ENCODE measurements around the gene MX2.

MX2 gene

DNA sequence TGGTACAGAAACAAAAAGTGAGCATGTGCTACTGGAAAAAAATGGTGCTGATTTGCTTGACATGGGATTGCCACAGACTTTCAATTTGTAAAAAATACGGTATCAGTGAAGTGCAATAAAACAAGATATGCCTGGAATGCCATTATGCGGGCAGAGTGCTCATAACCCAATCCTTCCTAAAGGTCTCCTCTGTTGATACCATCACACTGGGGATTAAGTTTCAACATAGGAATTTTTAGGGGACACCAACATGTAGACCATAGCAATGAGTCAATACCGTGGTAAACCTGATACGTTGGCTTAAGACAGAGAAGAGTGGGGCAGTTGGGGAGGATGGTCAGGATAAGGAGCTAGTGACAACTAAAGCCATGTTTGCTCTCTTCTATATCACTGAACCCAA, 84.8 kb downstream of the MX2 start:
- TF ChIP-seq, protein P1, sequence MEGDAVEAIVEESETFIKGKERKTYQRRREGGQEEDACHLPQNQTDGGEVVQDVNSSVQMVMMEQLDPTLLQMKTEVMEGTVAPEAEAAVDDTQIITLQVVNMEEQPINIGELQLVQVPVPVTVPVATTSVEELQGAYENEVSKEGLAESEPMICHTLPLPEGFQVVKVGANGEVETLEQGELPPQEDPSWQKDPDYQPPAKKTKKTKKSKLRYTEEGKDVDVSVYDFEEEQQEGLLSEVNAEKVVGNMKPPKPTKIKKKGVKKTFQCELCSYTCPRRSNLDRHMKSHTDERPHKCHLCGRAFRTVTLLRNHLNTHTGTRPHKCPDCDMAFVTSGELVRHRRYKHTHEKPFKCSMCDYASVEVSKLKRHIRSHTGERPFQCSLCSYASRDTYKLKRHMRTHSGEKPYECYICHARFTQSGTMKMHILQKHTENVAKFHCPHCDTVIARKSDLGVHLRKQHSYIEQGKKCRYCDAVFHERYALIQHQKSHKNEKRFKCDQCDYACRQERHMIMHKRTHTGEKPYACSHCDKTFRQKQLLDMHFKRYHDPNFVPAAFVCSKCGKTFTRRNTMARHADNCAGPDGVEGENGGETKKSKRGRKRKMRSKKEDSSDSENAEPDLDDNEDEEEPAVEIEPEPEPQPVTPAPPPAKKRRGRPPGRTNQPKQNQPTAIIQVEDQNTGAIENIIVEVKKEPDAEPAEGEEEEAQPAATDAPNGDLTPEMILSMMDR (conservative IDR thresholded peaks at IDR 0.05; ENCODE audit: low read depth) = no peak
- H3K27ac ChIP-seq = no peak overlapping the region
- CTCF ChIA-PET = interaction anchor here (0.7 kb wide), 1 partner anchor 87 kb away, joined by 4 read pairs; no protein-coding TSS in a partner anchor
- POLR2A ChIA-PET (ENCODE audit: low non-redundant PET) = no interaction called here
- no peak for DNase-seq (ENCODE audit: low spot score)

DNA sequence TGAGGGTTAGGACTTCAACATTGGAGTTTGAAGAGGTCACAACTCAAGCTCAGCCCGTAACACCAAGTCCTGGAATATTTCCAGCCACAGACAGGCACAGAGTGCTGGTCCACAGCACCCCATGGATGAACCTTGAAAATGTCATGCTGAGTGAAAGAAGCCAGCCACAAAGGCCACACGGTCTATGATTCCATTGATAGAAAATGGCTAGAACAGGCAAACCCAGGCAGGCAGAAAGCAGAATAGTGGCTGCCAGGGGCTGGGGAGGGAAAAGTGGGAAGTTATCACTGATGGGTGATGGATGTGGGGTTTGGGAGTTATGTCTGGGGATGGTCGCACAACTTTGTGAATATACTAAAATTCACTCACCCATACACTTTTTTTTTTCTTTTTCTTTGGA, 85.5 kb downstream of the MX2 start:
- TF ChIP-seq, protein P1 (conservative IDR thresholded peaks at IDR 0.05; ENCODE audit: low read depth) = no peak
- CTCF ChIA-PET = no interaction called here
- no peak for DNase-seq (ENCODE audit: low spot score)
- no peak overlapping the region for H3K27ac ChIP-seq
- POLR2A ChIA-PET (ENCODE audit: low non-redundant PET) = no interaction called here

DNA sequence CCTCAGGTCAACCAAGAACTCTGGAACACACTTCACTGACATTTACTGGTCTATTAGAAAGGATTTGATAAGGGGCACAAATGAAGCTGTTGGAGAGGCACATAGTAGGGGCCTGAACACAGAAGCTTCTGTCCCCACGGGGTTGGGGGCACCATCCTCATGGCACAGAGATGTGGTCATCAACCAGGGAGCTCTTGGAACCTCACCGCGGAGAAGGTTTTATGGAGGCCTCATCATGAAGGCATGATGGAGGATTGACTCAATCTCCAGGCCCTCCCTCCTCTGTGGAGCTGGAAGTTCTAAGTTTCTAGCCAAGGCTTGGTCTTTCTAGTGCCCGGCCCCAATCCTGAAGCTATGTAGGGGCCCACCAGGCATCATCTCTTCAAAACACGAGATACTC, 87.8 kb downstream of the MX2 start:
- POLR2A ChIA-PET (ENCODE audit: low non-redundant PET) = no interaction called here
- TF ChIP-seq, protein P1 (conservative IDR thresholded peaks at IDR 0.05; ENCODE audit: low read depth) = no peak
- CTCF ChIA-PET = interaction anchor here (1.2 kb wide), 1 partner anchor 166 kb away, joined by 3 read pairs; no protein-coding TSS in a partner anchor
- DNase-seq (ENCODE audit: low spot score) = no peak
- H3K27ac ChIP-seq = no peak overlapping the region

DNA sequence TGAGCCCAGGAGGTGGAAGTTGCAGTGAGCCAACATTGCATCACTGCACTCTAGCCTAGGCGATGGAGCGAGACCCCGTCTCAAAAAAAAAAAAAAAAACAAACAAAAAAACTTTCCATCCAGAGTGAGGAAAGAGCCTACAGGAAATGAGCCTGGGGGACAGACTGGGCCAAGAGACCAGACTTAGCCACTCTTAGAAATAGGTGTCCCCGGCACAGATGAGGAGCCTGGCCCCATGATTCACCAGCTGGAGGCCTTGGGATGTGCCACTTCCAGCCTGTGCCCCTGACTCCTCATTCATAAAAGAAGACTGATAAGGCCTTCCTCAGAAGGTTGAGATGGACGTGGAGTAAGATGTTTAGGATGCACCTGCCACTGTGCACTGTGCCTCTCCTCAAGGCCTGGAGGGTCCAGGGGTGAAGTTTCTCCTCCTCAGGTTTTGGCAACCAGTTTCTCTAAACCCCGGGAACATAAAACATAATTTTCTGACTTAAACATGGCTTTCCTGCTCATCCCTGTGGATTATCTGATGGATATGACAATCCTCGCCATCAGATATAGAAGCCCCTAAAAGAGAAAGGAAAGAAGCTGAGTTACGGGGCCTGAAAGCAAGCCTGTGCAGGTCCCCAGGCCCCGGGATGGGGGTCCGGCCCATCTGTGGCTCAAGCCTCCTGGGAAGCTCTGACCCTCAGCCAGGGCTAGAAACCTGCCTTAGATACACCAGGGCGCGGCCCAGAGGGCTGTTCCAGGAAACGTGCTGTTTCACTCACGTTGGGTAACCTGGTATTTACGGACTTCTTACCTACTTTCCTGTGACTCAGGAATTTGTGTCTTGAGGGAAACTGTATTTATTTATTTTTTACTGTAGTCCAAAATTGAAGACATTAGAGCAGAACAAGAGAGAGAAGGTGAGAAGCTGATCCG, 90.2 kb downstream of the MX2 start:
- ChIA-PET CTCF (interaction anchor here (0.5 to 1.1 kb wide), 4 partner anchors 39 to 168 kb away, joined by 3 to 6 read pairs (median 4); no protein-coding TSS in a partner anchor), POLR2A (ENCODE audit: low non-redundant PET) (interaction anchor here (0.7 kb wide), 1 partner anchor 9 kb away, joined by 4 read pairs; no protein-coding TSS in a partner anchor)
- TF ChIP-seq, protein P1 (conservative IDR thresholded peaks at IDR 0.05; ENCODE audit: low read depth) = no peak
- DNase-seq (ENCODE audit: low spot score) = no peak
- H3K27ac ChIP-seq = no peak overlapping the region

DNA sequence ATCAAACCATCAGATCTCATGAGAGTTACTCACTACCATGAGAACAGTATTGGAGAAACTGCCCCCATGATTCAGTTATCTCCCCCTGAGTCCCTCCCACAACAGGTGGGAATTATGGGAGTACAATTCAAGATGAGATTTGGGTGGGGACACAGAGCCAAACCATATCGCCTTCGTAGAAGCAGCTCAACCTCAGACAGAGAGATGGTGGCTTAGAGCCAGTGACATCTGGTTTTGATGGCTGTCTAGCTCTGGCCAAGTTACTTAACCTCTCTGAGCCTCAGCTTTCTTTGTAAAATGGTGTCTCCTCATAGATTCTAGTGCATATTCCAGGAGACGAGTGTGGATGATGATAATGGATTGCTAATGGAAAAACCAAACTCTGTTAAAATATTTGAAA, 91.4 kb downstream of the MX2 start:
- DNase-seq (ENCODE audit: low spot score) = no peak
- ChIA-PET POLR2A (ENCODE audit: low non-redundant PET) (no interaction called here), CTCF (interaction anchor here (1.1 kb wide), 1 partner anchor 170 kb away, joined by 6 read pairs; no protein-coding TSS in a partner anchor)
- TF ChIP-seq, protein P1 (conservative IDR thresholded peaks at IDR 0.05; ENCODE audit: low read depth) = no peak
- no peak overlapping the region for H3K27ac ChIP-seq

DNA sequence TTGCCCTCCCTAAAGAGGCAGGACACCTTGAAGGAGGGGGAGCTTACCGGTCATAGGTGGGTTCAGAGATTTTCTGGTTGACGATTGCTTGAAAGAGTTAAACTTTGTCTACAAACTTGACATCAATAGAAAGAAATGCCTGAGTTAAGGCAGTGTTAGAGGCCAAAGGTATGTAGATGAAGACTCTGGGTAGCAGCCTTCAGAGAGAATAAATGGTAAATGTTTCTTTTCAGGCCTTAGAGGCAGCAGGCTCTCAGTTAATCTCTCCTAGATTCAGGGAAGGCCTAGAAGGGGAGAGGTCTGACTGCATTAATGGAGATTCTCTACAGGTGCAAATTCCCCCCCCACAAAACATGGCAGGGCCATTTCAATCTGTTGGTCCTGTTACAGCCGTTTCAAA, 91.9 kb downstream of the MX2 start:
- POLR2A ChIA-PET (ENCODE audit: low non-redundant PET) = no interaction called here
- TF ChIP-seq, protein P1 (conservative IDR thresholded peaks at IDR 0.05; ENCODE audit: low read depth) = no peak
- CTCF ChIA-PET = no interaction called here
- no peak for DNase-seq (ENCODE audit: low spot score)
- no peak overlapping the region for H3K27ac ChIP-seq

All from RWPE1 (cell line).